DMS153 treated with DMSO at 0.1 percent for 48 hours (cell line): ENCODE data around the gene PRKAA1.

Experiments used
- DNase-seq: peaks from one replicate; lab custom pipeline; 2025; ENCODE audit not compliant: unreplicated experiment; lab: John Stamatoyannopoulos, UW

PRKAA1 gene

GRCh38 chr5:40781843-40782409, 16.2 kb downstream of the PRKAA1 start:
- DNase-seq: no peak

DNA sequence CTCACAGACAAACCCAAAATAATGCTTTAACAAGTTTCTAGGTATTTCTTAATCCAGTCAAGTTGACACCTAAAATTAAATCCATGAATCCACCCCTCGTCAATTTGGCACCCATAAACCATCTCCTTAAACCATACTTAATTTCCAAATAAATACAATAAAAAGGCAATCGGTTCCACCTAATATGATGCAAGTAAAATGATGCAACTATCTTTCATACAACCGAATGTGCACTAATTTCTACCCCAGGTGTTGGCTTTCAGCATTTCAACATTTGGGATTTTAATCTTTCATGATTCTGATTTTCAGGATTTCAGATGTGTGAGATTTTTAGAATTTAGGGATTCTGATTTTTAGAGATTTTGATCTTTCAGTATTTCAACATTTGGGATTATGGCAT, 17.3 kb downstream of the PRKAA1 start:
- no peak for DNase-seq

DNA sequence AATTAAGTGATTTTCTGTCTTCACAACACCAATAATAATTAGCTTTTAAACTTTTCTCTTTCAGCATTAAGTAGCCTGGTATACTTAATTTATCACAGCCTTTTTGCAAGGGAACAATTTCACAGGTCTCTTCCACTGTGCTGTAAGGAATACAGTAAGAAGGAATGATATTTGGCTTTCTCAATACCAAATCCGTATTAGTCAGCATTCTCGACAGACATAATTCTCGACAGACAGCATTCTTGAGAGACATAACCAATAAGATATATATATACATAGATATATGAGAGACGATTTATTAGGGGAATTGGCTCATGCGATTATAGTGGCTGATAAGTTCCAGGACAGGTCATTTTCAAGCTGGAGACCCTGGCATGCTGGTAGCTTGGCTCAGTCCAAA, 18.0 kb downstream of the PRKAA1 start:
- DNase-seq: no peak

DNA sequence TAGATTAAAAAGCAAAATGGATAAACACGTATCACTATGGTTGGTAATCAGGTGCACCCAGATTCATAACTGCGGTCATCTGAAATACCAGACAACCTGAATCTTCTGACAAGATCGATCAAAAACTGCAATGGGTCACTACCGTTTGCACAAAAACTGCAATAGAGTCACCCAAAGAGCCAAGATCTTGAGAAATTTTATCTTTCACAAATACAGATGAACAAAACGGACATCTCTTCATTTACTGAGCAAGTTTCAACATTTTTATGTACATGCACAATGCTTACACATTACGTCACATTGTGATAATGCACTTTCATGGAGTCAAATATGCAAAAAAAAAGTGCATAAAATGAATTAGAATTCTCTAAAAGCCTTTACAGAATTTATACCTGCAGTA, 18.6 kb downstream of the PRKAA1 start:
- no peak for DNase-seq

- no peak for DNase-seq
These were observed 20.0 kb downstream of the PRKAA1 start for GRCh38 chr5:40778133-40778532.

- no peak for DNase-seq
These were observed 21.6 kb downstream of the PRKAA1 start for GRCh38 chr5:40776658-40776977.

GRCh38 chr5:40775846-40776657, 22.1 kb downstream of the PRKAA1 start:
- DNase-seq: no peak

- no peak for DNase-seq
These were observed 22.9 kb downstream of the PRKAA1 start for GRCh38 chr5:40775085-40775845.

DNA sequence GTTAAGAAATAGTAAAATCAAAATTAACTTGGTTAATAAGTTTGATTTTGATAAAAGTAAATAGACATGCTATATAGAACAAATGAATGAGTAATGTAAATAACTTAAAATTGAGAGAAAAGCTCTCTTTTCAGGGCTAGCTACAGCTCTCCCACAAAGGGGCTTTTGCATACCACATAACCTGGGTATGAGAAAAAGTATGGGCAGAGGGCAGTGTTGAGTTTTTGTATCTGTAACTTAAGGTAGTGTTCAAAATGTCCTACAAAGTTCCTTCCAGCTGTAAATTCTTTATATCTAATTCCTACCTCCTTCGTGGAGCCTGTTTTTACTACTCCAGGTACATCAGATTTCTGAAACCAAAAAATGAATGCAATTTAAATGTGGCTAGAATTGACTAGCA, 23.6 kb downstream of the PRKAA1 start:
- DNase-seq: no peak

GRCh38 chr5:40770764-40771163, 27.4 kb downstream of the PRKAA1 start:
- no peak for DNase-seq

GRCh38 chr5:40762705-40763104, 35.5 kb downstream of the PRKAA1 start:
- DNase-seq: no peak

DNA sequence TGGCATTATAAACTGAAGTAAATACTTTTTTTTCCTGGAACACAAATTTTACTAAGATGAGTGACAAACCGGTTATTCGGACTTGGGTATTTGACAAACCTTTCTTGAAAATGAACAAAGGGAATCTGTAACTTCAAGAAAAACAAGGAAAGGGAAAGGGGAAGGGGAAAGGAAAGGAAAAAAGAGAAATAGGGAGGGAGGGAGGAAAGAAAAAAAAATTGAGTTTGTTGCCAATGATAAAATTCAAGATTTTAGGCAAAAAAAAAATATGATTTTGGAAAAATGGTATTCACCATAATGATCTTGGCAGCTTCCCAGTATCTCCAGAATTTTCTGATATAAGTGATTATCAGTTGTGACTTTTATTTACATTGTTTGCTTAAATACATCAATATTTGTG, 40.8 kb downstream of the PRKAA1 start:
- DNase-seq: no peak

- DNase-seq: peak; percentile 95
These were observed 42.5 kb downstream of the PRKAA1 start, which contains the start of gene TTC33 for GRCh38 chr5:40755407-40756365. TTC33 (minus strand) TSS chr5:40755961; CDS start chr5:40747018, 8,943 bp downstream.

- DNase-seq: peak; percentile 80
These were observed 43.1 kb downstream of the PRKAA1 start for GRCh38 chr5:40755093-40755406.

DNA sequence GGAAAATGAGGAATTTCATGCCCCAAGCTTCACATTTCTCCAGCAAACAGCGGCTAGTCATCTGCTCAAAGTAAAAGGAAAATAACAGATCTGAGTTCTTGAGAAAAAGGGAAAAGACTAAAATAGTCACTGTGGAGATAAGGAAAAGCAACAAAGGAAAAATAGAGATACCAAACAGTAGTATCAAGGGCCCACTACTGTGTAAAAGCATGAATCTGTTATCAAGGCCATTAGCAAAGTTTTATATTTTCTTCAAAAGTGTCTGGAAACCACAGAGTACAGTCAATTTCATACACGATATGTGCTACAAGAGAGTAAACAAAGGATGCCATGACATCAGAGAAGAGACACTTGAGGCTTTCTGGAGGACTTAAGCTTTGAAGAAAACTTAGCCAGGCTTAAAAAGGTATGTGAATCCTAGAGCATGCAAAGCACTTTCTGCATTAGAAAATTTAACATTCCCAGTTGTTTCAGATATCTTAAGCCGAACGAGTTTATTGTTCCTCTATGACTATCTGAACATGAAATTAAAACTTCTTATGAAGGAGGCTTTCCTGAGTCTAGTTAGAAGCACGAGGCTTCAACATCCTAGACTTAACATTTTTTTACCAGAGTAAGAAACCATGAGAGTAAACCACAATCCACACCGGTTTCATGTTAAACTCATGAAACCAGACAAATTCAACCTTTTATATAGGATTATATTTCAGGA, 43.6 kb downstream of the PRKAA1 start:
- DNase-seq: no peak

GRCh38 chr5:40746703-40747102, 51.5 kb downstream of the PRKAA1 start:
- no peak for DNase-seq

DNA sequence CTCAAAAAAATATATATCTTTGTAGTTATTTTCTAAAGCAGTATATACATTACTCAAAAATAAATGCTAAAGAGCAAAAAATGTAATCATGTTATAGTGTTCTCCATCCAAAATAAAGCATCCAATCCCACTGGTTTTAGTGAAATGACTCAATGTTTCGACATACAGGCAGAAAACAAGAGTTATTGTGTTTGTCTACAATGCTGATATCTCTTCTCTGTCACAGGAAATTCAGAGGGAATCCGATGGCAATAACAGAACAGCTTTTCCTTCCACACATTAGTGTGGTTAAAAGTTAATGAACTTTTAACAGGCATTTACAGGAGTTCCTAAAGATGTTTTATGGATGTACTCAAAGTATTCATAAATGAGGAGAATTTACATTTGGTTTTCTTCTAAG, 54.4 kb downstream of the PRKAA1 start:
- DNase-seq: no peak

DNA sequence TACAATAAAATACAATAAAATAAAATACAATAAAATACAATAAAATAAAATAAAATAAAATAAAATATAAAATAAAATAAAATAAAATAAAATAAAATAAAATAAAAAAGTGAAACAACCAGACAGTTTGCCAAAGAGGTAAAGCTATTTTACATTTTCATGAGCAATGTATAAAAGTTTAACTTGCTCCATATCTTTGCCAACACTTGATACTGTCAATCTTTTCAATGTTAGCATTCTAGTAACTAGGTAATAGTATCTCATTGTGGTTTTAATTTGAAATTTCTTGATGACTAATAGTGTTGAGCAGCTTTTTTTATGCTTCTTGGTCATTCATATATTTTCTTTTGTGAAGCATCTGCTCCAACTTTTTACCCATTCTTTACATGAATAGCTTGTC, 59.7 kb downstream of the PRKAA1 start:
- DNase-seq: no peak

- peak; percentile 53 for DNase-seq
These were observed 61.9 kb downstream of the PRKAA1 start for GRCh38 chr5:40736103-40736875.

- no peak for DNase-seq
These were observed 62.6 kb downstream of the PRKAA1 start for GRCh38 chr5:40735609-40736008.
